Lung (tissue), 12 donors: ENCODE results near the gene GGA2. TPM values are rescaled to one million over a fixed set of nuclear protein-coding genes. Genes with fewer than 3 reads are reported as not detected.
"Not testable (repeated sequence)": the region's sequence is repeated elsewhere in the genome, so short reads cannot be mapped to it uniquely, and the experiment has no call there.

Experiments
- ATAC-seq: fragments of 200-7000 bp; cut with Tn5 transposase; one replicate; pipeline ENCODE4 v1.9.1; 2020; ENCODE audit warnings: moderate number of reproducible peaks; ENCODE audit not compliant: insufficient read depth, low FRiP score
- DNase-seq, 3 donors: peaks; one replicate each; pipeline ENCODE4 v3.0.0-alpha.2; 2013 to 2017
- H3K27ac ChIP-seq, 2 donors: one replicate each; pipeline ENCODE4 v1.5.1; 2013; ENCODE audit warnings: mild to moderate bottlenecking in 2 of 2, moderate library complexity in 2 of 2, control low read depth in 1 of 2, inconsistent platforms in 1 of 2, low read depth in 1 of 2, low read length in 1 of 2
- H3K27me3 ChIP-seq, 3 donors: one replicate each; pipeline ENCODE4 v1.5.1; 2013; ENCODE audit warnings: low read length in 2 of 3; ENCODE audit not compliant: control insufficient read depth in 3 of 3, insufficient read depth in 3 of 3
- H3K36me3 ChIP-seq, 4 donors: one replicate each; pipeline ENCODE4 v1.5.1; 2013; ENCODE audit warnings: low read length in 4 of 4, mild to moderate bottlenecking in 1 of 4, moderate library complexity in 1 of 4; ENCODE audit not compliant: control insufficient read depth in 4 of 4, insufficient read depth in 4 of 4
- H3K4me1 ChIP-seq, 5 donors: one replicate each; pipeline ENCODE4 v1.5.1; 2013; ENCODE audit warnings: low read length in 5 of 5, mild to moderate bottlenecking in 2 of 5, moderate library complexity in 1 of 5; ENCODE audit not compliant: control insufficient read depth in 5 of 5, insufficient read depth in 5 of 5
- H3K4me3 ChIP-seq: one replicate; pipeline ENCODE4 v1.5.1; 2013; ENCODE audit warnings: mild to moderate bottlenecking, control low read depth, moderate library complexity
- H3K9ac ChIP-seq, 2 donors: one replicate each; pipeline ENCODE4 v1.5.1; 2013; ENCODE audit warnings: low read length in 2 of 2, control low read depth in 1 of 2; ENCODE audit not compliant: insufficient read depth in 1 of 2
- H3K9me3 ChIP-seq, 4 donors: one replicate each; pipeline ENCODE4 v1.5.1; 2013; ENCODE audit warnings: low read length in 3 of 4, mild to moderate bottlenecking in 1 of 4, moderate library complexity in 1 of 4; ENCODE audit not compliant: control insufficient read depth in 4 of 4, insufficient read depth in 3 of 4
- CTCF ChIP-seq: IDR thresholded peaks from 2 replicates; pipeline ENCODE4 v1.5.1; 2012; ENCODE audit warnings: mild to moderate bottlenecking; ENCODE audit errors: control extremely low read depth, extremely low read depth
- WGBS, 2 donors: extraction: QIAGEN DNeasy Blood & Tissue Kit; methylation state at CpG; one replicate each; pipeline ENCODE4 v1.1.7; 2013; 5-methylcytosine and 5-hydroxymethylcytosine counted together
- polyA plus RNA-seq, 2 donors: library from polyadenylated mRNA; stranded (reverse); fragments of 200-250 nt; gene quantifications; one replicate each; pipeline ENCODE4 v1.2.1, GENCODE V29; 2013
- total RNA-seq, 2 donors: library from RNA; depleted of rRNA in 1 of 2; stranded (reverse); fragments of >200 nt in 1 of 2; gene quantifications; one replicate each; pipeline ENCODE4 v1.2.1, GENCODE V29; 2014 to 2021
- donor health status: control.
- donor health status: control.
- donor health status: Bipolar disorder and iron deficiency.
- donor health status: healthy.
- donor health status: DM: yes; HTN: yes; CAD: no.

GGA2 gene
- total and polyA plus RNA-seq, 4 donors, result 29.4 to 118 (median 63.9) TPM

GRCh38 chr16:23514381-23515152 is 4.3 kb upstream of the GGA2 start:
- ATAC-seq, result no peak
- WGBS, 2 donors, result 87 to 88% methylated on average over 7 of the region's 7 CpGs

GRCh38 chr16:23512168-23512695 is 1.9 kb upstream of the GGA2 start:
- Histone ChIP-seq H3K9ac (no peak overlapping the region), H3K4me3 (no peak overlapping the region), H3K4me1 (peaks cover 0 to 8% (median 0%) of the 10 kb centered on the region in 5 donors), H3K9me3 (no peaks in the 10 kb centered on the region), H3K27me3 (no peaks in the 10 kb centered on the region), H3K36me3 (peaks cover 0 to 3% (median 0%) of the 10 kb centered on the region in 4 donors), H3K27ac (no peak overlapping the region)
- 90 to 92% methylated on average over 4 of the region's 4 CpGs for WGBS, 2 donors
- DNase-seq, result no peak
- TF ChIP-seq CTCF, result no peak
- ATAC-seq, result no peak

More at GRCh38 chr16:23514381-23515152, 4.3 kb upstream of the GGA2 start:
- DNase-seq, result no peak
- H3K9ac ChIP-seq, result no peak overlapping the region
- no peak overlapping the region for H3K4me3 ChIP-seq
- peaks cover 0 to 8% (median 0%) of the 10 kb centered on the region in 5 donors for H3K4me1 ChIP-seq
- no peak overlapping the region for H3K27ac ChIP-seq
- H3K36me3 ChIP-seq, result peaks cover 0 to 6% (median 5%) of the 10 kb centered on the region in 4 donors
- no peak for TF ChIP-seq CTCF
- H3K9me3 ChIP-seq, result no peaks in the 10 kb centered on the region
- H3K27me3 ChIP-seq, result no peaks in the 10 kb centered on the region

- Histone ChIP-seq H3K4me1 (peaks cover 0 to 8% (median 0%) of the 10 kb centered on the region in 5 donors), H3K27me3 (no peaks in the 10 kb centered on the region), H3K9ac (no peak overlapping the region), H3K4me3 (no peak overlapping the region), H3K36me3 (peaks cover 0 to 3% (median 0%) of the 10 kb centered on the region in 4 donors), H3K27ac (no peak overlapping the region), H3K9me3 (no peaks in the 10 kb centered on the region)
- 92 to 94% methylated on average over 7 of the region's 7 CpGs for WGBS, 2 donors
- DNase-seq (no peak), ATAC-seq (no peak)
- no peak for TF ChIP-seq CTCF
These were observed 1.4 kb upstream of the GGA2 start for GRCh38 chr16:23511731-23512130.

- not testable (repeated sequence) for H3K9me3 ChIP-seq, H3K27me3 ChIP-seq, H3K36me3 ChIP-seq, H3K27ac ChIP-seq, H3K4me3 ChIP-seq, DNase-seq, ATAC-seq
- Histone ChIP-seq H3K9ac (peak overlapping the region in 1 of 2 donors; percentile 49), H3K4me1 (peaks cover 0 to 14% (median 0%) of the 10 kb centered on the region in 5 donors)
- WGBS, 2 donors, result 70% methylated on average over 9 to 10 of the region's 10 CpGs
These were observed 599 bp upstream of the GGA2 start for GRCh38 chr16:23510915-23511270.
